Hepatocyte (in vitro differentiated cells): ENCODE results near the gene BICD1.

Experiments used
- EZH2 ChIP-seq: fragments of 200-600 bp; sonication (generic); IDR thresholded peaks from 2 replicates; pipeline ENCODE4 v1.6.1; 2016; ENCODE audit warnings: antibody characterized with exemption, mild to moderate bottlenecking, borderline replicate concordance
- TF ChIP-seq, protein P1 (sequence below): fragments of 200-600 bp; sonication (generic); IDR thresholded peaks from 2 replicates; pipeline ENCODE4 v1.5.1; 2016; ENCODE audit warnings: antibody characterized with exemption, mild to moderate bottlenecking; ENCODE audit not compliant: poor library complexity

DNA sequence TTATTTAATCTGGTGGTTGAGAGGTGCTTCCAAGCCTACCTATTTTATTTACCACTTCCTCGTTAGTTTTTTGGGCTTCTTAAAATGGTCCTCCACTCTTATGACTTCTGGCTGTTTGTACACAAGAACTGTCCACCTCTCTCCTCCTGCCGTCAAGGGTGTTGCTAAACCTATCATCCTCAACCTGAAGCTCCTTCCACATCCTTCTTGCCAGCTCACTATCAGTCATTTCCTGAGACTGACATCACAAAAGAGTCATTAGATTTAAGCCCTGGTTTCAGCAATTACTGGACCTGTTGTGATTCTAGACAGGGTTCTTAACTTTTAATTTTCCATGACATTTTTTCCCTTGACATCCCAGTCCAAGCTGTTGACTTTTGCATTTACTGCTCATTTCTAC is 91.9 kb downstream of the BICD1 start:
- TF ChIP-seq, protein P1, sequence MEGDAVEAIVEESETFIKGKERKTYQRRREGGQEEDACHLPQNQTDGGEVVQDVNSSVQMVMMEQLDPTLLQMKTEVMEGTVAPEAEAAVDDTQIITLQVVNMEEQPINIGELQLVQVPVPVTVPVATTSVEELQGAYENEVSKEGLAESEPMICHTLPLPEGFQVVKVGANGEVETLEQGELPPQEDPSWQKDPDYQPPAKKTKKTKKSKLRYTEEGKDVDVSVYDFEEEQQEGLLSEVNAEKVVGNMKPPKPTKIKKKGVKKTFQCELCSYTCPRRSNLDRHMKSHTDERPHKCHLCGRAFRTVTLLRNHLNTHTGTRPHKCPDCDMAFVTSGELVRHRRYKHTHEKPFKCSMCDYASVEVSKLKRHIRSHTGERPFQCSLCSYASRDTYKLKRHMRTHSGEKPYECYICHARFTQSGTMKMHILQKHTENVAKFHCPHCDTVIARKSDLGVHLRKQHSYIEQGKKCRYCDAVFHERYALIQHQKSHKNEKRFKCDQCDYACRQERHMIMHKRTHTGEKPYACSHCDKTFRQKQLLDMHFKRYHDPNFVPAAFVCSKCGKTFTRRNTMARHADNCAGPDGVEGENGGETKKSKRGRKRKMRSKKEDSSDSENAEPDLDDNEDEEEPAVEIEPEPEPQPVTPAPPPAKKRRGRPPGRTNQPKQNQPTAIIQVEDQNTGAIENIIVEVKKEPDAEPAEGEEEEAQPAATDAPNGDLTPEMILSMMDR: no peak
- no peak for TF ChIP-seq EZH2
